ENCODE measurements around the gene TBCD.
A peak's percentile ranks its signal among the peaks of the same experiment; 100 is the strongest.

TBCD gene

DNA sequence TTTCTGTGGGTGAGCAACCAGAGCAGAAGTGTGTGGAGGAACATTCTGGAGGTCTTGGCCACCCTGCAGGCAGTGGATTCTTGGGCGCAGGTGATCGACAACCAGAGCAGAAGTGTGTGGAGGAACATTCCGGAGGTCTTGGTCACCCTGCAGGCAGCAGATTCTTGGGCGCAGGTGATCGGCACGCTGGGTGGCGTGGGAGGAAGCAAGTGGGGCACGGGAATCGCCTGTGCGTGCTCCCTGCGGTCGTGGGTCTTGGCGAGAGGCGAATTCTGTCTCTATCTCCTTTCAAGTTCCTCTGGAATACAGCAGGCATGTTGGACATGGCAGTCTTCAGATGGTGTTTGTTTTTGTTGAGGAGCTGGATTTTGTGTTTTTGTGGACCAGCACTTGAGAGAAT is 118.7 kb downstream of the TBCD start:
- no peaks in the 10 kb centered on the region for H3K9me3 Mint-ChIP-seq
- H3K4me1 Mint-ChIP-seq (ENCODE audit: low read depth in 2 of 2), result peaks cover 9 to 22% of the 10 kb centered on the region in 2 donors
- H3K4me3 Mint-ChIP-seq, result no peak overlapping the region
- peaks cover 12% of the 10 kb centered on the region for H3K36me3 Mint-ChIP-seq (ENCODE audit: insufficient read depth)
- no peaks in the 10 kb centered on the region for H3K27me3 Mint-ChIP-seq
- H3K27ac Mint-ChIP-seq, result peak overlapping the region in 1 of 2 donors; percentile 73
- ATAC-seq (replicated peaks) (no peak), DNase-seq (no peak)

GRCh38 chr17:82871056-82871775 is 119.4 kb downstream of the TBCD start:
- Mint-ChIP-seq H3K4me3 (no peak overlapping the region), H3K9me3 (no peaks in the 10 kb centered on the region), H3K27me3 (no peaks in the 10 kb centered on the region), H3K27ac (no peak overlapping the region), H3K36me3 (ENCODE audit: insufficient read depth) (peaks cover 13% of the 10 kb centered on the region), H3K4me1 (ENCODE audit: low read depth in 2 of 2) (peaks cover 9 to 17% of the 10 kb centered on the region in 2 donors)
- ATAC-seq (replicated peaks) (peak; percentile 54), DNase-seq (no peak)

- DNase-seq, result no peak
- no peaks in the 10 kb centered on the region for H3K9me3 Mint-ChIP-seq
- H3K4me3 Mint-ChIP-seq, result no peak overlapping the region
- no peak for ATAC-seq (replicated peaks)
- peak overlapping the region; percentile 28 to 81 for H3K27ac Mint-ChIP-seq
- H3K36me3 Mint-ChIP-seq (ENCODE audit: insufficient read depth), result peaks cover 14% of the 10 kb centered on the region
- H3K27me3 Mint-ChIP-seq, result no peaks in the 10 kb centered on the region
- H3K4me1 Mint-ChIP-seq (ENCODE audit: low read depth in 2 of 2), result peaks cover 9 to 17% of the 10 kb centered on the region in 2 donors
Observed at GRCh38 chr17:82871776-82872561, 120.1 kb downstream of the TBCD start.

GRCh38 chr17:82872591-82873520 is 121.0 kb downstream of the TBCD start:
- Mint-ChIP-seq H3K27me3 (no peaks in the 10 kb centered on the region), H3K9me3 (no peaks in the 10 kb centered on the region), H3K4me3 (no peak overlapping the region), H3K36me3 (ENCODE audit: insufficient read depth) (peaks cover 14% of the 10 kb centered on the region), H3K27ac (no peak overlapping the region), H3K4me1 (ENCODE audit: low read depth in 2 of 2) (peaks cover 6 to 13% of the 10 kb centered on the region in 2 donors)
- no peak for ATAC-seq (replicated peaks)
- no peak for DNase-seq

GRCh38 chr17:82873521-82873920 is 121.7 kb downstream of the TBCD start:
- no peaks in the 10 kb centered on the region for H3K27me3 Mint-ChIP-seq
- peaks cover 17% of the 10 kb centered on the region for H3K36me3 Mint-ChIP-seq (ENCODE audit: insufficient read depth)
- no peak for ATAC-seq (replicated peaks)
- no peak overlapping the region for H3K4me3 Mint-ChIP-seq
- H3K4me1 Mint-ChIP-seq (ENCODE audit: low read depth in 2 of 2), result peaks cover 8 to 17% of the 10 kb centered on the region in 2 donors
- no peak overlapping the region for H3K27ac Mint-ChIP-seq
- no peak for DNase-seq
- H3K9me3 Mint-ChIP-seq, result no peaks in the 10 kb centered on the region

- H3K9me3 Mint-ChIP-seq, result no peaks in the 10 kb centered on the region
- H3K4me1 Mint-ChIP-seq (ENCODE audit: low read depth in 2 of 2), result peaks cover 11 to 20% of the 10 kb centered on the region in 2 donors
- no peaks in the 10 kb centered on the region for H3K27me3 Mint-ChIP-seq
- no peak overlapping the region for H3K4me3 Mint-ChIP-seq
- peaks cover 20% of the 10 kb centered on the region for H3K36me3 Mint-ChIP-seq (ENCODE audit: insufficient read depth)
- no peak overlapping the region for H3K27ac Mint-ChIP-seq
- DNase-seq (no peak), ATAC-seq (replicated peaks) (no peak)
Observed at GRCh38 chr17:82874011-82874835, 122.4 kb downstream of the TBCD start.

GRCh38 chr17:82875407-82875856 is 123.6 kb downstream of the TBCD start:
- Mint-ChIP-seq H3K36me3 (ENCODE audit: insufficient read depth) (peaks cover 18% of the 10 kb centered on the region), H3K27ac (no peak overlapping the region), H3K27me3 (no peaks in the 10 kb centered on the region), H3K9me3 (no peaks in the 10 kb centered on the region), H3K4me3 (no peak overlapping the region), H3K4me1 (ENCODE audit: low read depth in 2 of 2) (peaks cover 23% of the 10 kb centered on the region in 2 donors)
- ATAC-seq (replicated peaks), result no peak
- DNase-seq, result no peak

DNA sequence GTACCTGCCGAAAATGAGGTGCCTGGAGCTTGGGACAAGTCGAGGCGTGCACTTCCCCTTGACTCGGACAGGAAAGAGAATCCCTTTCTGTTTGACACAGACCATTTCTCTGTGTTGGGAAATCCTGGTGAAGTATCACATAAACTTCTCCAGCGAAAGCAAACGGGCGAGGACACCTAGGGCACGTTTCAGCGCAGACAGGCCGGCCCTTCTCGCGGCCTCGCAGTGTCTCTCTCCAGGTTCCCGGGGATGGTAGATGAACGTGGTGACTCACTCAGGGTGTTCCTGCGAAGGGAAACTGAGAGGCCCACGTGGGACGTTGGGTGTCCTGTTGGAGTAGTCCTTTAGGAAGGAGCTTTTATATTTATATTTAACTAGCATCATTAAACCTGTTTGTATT is 124.3 kb downstream of the TBCD start:
- no peak for ATAC-seq (replicated peaks)
- H3K9me3 Mint-ChIP-seq, result no peaks in the 10 kb centered on the region
- peaks cover 19% of the 10 kb centered on the region for H3K36me3 Mint-ChIP-seq (ENCODE audit: insufficient read depth)
- H3K27me3 Mint-ChIP-seq, result no peaks in the 10 kb centered on the region
- no peak overlapping the region for H3K27ac Mint-ChIP-seq
- no peak for DNase-seq
- no peak overlapping the region for H3K4me3 Mint-ChIP-seq
- H3K4me1 Mint-ChIP-seq (ENCODE audit: low read depth in 2 of 2), result peaks cover 28 to 31% of the 10 kb centered on the region in 2 donors

GRCh38 chr17:82876602-82877379 is 124.9 kb downstream of the TBCD start:
- H3K27ac Mint-ChIP-seq, result no peak overlapping the region
- H3K4me1 Mint-ChIP-seq (ENCODE audit: low read depth in 2 of 2), result peaks cover 29 to 31% of the 10 kb centered on the region in 2 donors
- no peaks in the 10 kb centered on the region for H3K9me3 Mint-ChIP-seq
- ATAC-seq (replicated peaks) (no peak), DNase-seq (no peak)
- H3K27me3 Mint-ChIP-seq, result no peaks in the 10 kb centered on the region
- H3K4me3 Mint-ChIP-seq, result no peak overlapping the region
- H3K36me3 Mint-ChIP-seq (ENCODE audit: insufficient read depth), result peaks cover 19% of the 10 kb centered on the region

DNA sequence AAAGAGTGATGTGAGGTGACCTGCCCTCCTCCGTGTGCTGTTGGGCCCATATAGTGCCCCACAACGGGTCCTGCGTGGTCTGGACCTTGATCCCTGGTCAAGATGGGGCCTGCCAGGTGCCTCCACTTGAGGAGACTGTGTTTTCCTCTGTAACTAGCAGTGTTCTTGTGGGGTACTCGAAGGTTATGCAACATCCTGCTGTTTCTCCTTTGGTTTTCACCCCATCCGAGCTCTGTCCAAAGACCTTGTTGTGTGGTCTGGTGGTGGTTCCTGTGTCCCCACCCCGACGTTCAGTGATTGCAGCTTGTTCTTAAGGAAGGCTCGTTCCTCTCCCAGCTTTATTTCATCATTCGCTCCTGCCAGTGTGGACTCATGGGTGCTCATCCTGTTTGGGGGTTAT is 126.7 kb downstream of the TBCD start:
- no peaks in the 10 kb centered on the region for H3K27me3 Mint-ChIP-seq
- no peaks in the 10 kb centered on the region for H3K9me3 Mint-ChIP-seq
- no peak for DNase-seq
- peak overlapping the region; percentile 1 to 21 for H3K4me3 Mint-ChIP-seq
- peaks cover 36% of the 10 kb centered on the region for H3K36me3 Mint-ChIP-seq (ENCODE audit: insufficient read depth)
- peak overlapping the region in 1 of 2 donors; percentile 88 for H3K27ac Mint-ChIP-seq
- ATAC-seq (replicated peaks), result no peak
- peaks cover 45 to 48% of the 10 kb centered on the region in 2 donors for H3K4me1 Mint-ChIP-seq (ENCODE audit: low read depth in 2 of 2)

DNA sequence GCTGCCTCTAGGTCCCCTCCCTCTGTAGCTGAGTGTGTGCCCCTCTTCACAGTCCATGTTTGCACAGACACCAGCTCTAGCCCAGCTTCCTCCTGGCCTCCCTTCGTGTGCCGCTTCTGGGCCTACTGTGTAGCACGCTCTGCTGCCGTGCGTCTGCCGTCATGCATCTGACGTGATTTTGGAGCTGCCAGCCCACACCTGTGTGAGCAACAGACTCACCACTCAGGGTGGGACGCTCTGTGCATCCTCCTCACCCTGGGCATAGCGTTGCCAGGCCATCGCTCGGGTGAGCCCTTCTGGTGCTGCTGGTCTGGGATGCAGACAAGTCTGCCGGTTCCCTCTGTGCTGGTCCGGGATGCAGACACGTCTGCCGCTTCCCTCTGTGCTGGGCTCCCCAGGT is 127.4 kb downstream of the TBCD start:
- Mint-ChIP-seq H3K27me3 (no peaks in the 10 kb centered on the region), H3K27ac (peak overlapping the region; percentile 44 to 88), H3K4me1 (ENCODE audit: low read depth in 2 of 2) (peaks cover 52 to 55% of the 10 kb centered on the region in 2 donors), H3K9me3 (no peaks in the 10 kb centered on the region), H3K4me3 (peak overlapping the region; percentile 1 to 51), H3K36me3 (ENCODE audit: insufficient read depth) (peaks cover 39% of the 10 kb centered on the region)
- DNase-seq (no peak), ATAC-seq (replicated peaks) (no peak)
